NCI-H1105 treated with DMSO at 0.1 percent for 48 hours (cell line): ENCODE measurements around the gene MTCH1.

Source experiments
- DNase-seq: peaks from one replicate; lab custom pipeline; 2025; lab: John Stamatoyannopoulos, UW

MTCH1 gene

GRCh38 chr6:36970892-36971842 is 14.8 kb downstream of the MTCH1 start:
- no peak for DNase-seq

GRCh38 chr6:36969988-36970891 is 15.8 kb downstream of the MTCH1 start:
- DNase-seq: no peak

- DNase-seq: no peak
Observed at GRCh38 chr6:36969240-36969691, 16.7 kb downstream of the MTCH1 start.

GRCh38 chr6:36968266-36968977 is 17.6 kb downstream of the MTCH1 start:
- DNase-seq: peak; percentile 59

GRCh38 chr6:36967757-36968156 is 18.2 kb downstream of the MTCH1 start:
- no peak for DNase-seq

- DNase-seq: no peak
Observed at GRCh38 chr6:36967301-36967700, 18.7 kb downstream of the MTCH1 start.

GRCh38 chr6:36964908-36965307 is 21.1 kb downstream of the MTCH1 start:
- DNase-seq: no peak

- DNase-seq: no peak
Observed at GRCh38 chr6:36964349-36964748, 21.6 kb downstream of the MTCH1 start.

- peak; percentile 70 for DNase-seq
Observed at GRCh38 chr6:36963451-36964290, 22.3 kb downstream of the MTCH1 start.

GRCh38 chr6:36962874-36963273 is 23.1 kb downstream of the MTCH1 start:
- no peak for DNase-seq

GRCh38 chr6:36961441-36962435 is 24.3 kb downstream of the MTCH1 start:
- no peak for DNase-seq

GRCh38 chr6:36959555-36960250 is 26.3 kb downstream of the MTCH1 start:
- no peak for DNase-seq

- no peak for DNase-seq
Observed at GRCh38 chr6:36958775-36959554, 27.0 kb downstream of the MTCH1 start.

- DNase-seq: no peak
Observed at GRCh38 chr6:36957773-36958271, 28.2 kb downstream of the MTCH1 start.

- DNase-seq: no peak
Observed at GRCh38 chr6:36956446-36956820, 29.6 kb downstream of the MTCH1 start.

- no peak for DNase-seq
Observed at GRCh38 chr6:36955671-36956445, 30.1 kb downstream of the MTCH1 start.

- no peak for DNase-seq
Observed at GRCh38 chr6:36955136-36955535, 30.9 kb downstream of the MTCH1 start.
